ENCODE measurements around the gene UTP20.

- TF ChIP-seq CTCF (IDR thresholded peaks at IDR 0.05) (no peak), POLR2AphosphoS5 (IDR thresholded peaks at IDR 0.05) (no peak), POLR2A (IDR thresholded peaks at IDR 0.05) (no peak), EP300 (IDR thresholded peaks at IDR 0.05) (no peak)
Observed at GRCh38 chr12:101327051-101327450, 47.1 kb downstream of the UTP20 start.
